Measurements from ENCODE around the gene DUSP16.
"Not testable (repeated sequence)": the region's sequence is repeated elsewhere in the genome, so short reads cannot be mapped to it uniquely, and the experiment has no call there.

The DUSP16 gene

GRCh38 chr12:12527820-12528296, 34.8 kb downstream of the DUSP16 start:
- Histone ChIP-seq H3K27me3 (replicated peaks; ENCODE audit: insufficient read depth, low read length) (no peaks in the 10 kb centered on the region), H4K20me1 (ENCODE audit: insufficient read depth, low read length) (no peaks in the 10 kb centered on the region), H3K9ac (ENCODE audit: low read length) (no peak overlapping the region), H3K9me2 (replicated peaks; ENCODE audit: insufficient read depth, low read length) (no peaks in the 10 kb centered on the region), H3F3A (ENCODE audit: insufficient read depth, low read length) (no peaks in the 10 kb centered on the region), H2AFZ (ENCODE audit: low read length) (no peak overlapping the region), H3K79me2 (ENCODE audit: low read length) (no peaks in the 10 kb centered on the region), H3K36me3 (replicated peaks; ENCODE audit: insufficient read depth, low read length) (no peaks in the 10 kb centered on the region), H3K4me1 (ENCODE audit: low read length) (no peaks in the 10 kb centered on the region), H3K4me3 (ENCODE audit: low read length) (no peak overlapping the region), H3K27ac (ENCODE audit: low read length) (no peak overlapping the region), H3K4me2 (ENCODE audit: low read depth, low read length) (no peak overlapping the region), H3K9me3 (replicated peaks; ENCODE audit: insufficient read depth, low read length) (no peaks in the 10 kb centered on the region)
- TF ChIP-seq EZH2phosphoT487 (IDR thresholded peaks at IDR 0.05; ENCODE audit: low read length), result no peak
- TF ChIP-seq CTCF (IDR thresholded peaks at IDR 0.05; ENCODE audit: low read length), result no peak
- TF ChIP-seq EZH2 (optimal IDR thresholded peaks at IDR 0.05; ENCODE audit: low read depth, low read length), result no peak
- DNase-seq, result no peak

- Histone ChIP-seq H3K79me2 (ENCODE audit: low read length) (no peaks in the 10 kb centered on the region), H3K4me1 (ENCODE audit: low read length) (no peaks in the 10 kb centered on the region)
Measured at GRCh38 chr12:12524128-12524527, 38.5 kb downstream of the DUSP16 start.

GRCh38 chr12:12523229-12523628, 39.4 kb downstream of the DUSP16 start:
- no peaks in the 10 kb centered on the region for H3K9me2 ChIP-seq (replicated peaks; ENCODE audit: insufficient read depth, low read length)
- no peaks in the 10 kb centered on the region for H3K9me3 ChIP-seq (replicated peaks; ENCODE audit: insufficient read depth, low read length)
- DNase-seq, result no peak
- H3F3A ChIP-seq (ENCODE audit: insufficient read depth, low read length), result no peaks in the 10 kb centered on the region
- H3K4me2 ChIP-seq (ENCODE audit: low read depth, low read length), result no peak overlapping the region
- no peak overlapping the region for H3K9ac ChIP-seq (ENCODE audit: low read length)
- H2AFZ ChIP-seq (ENCODE audit: low read length), result no peak overlapping the region
- no peak for TF ChIP-seq EZH2 (optimal IDR thresholded peaks at IDR 0.05; ENCODE audit: low read depth, low read length)
- no peak for TF ChIP-seq CTCF (IDR thresholded peaks at IDR 0.05; ENCODE audit: low read length)
- TF ChIP-seq EZH2phosphoT487 (IDR thresholded peaks at IDR 0.05; ENCODE audit: low read length), result no peak
- H3K4me3 ChIP-seq (ENCODE audit: low read length), result no peak overlapping the region
- H3K36me3 ChIP-seq (replicated peaks; ENCODE audit: insufficient read depth, low read length), result no peaks in the 10 kb centered on the region
- H3K27ac ChIP-seq (ENCODE audit: low read length), result no peak overlapping the region
- H4K20me1 ChIP-seq (ENCODE audit: insufficient read depth, low read length), result no peaks in the 10 kb centered on the region
- no peaks in the 10 kb centered on the region for H3K27me3 ChIP-seq (replicated peaks; ENCODE audit: insufficient read depth, low read length)
- H3K79me2 ChIP-seq (ENCODE audit: low read length), result no peaks in the 10 kb centered on the region
- H3K4me1 ChIP-seq (ENCODE audit: low read length), result no peaks in the 10 kb centered on the region

More at GRCh38 chr12:12524128-12524527, 38.5 kb downstream of the DUSP16 start:
- no peak overlapping the region for H3K4me2 ChIP-seq (ENCODE audit: low read depth, low read length)
- no peaks in the 10 kb centered on the region for H3K36me3 ChIP-seq (replicated peaks; ENCODE audit: insufficient read depth, low read length)
- H3K27me3 ChIP-seq (replicated peaks; ENCODE audit: insufficient read depth, low read length), result no peaks in the 10 kb centered on the region
- H3K9me2 ChIP-seq (replicated peaks; ENCODE audit: insufficient read depth, low read length), result no peaks in the 10 kb centered on the region
- H3K27ac ChIP-seq (ENCODE audit: low read length), result no peak overlapping the region
- H2AFZ ChIP-seq (ENCODE audit: low read length), result no peak overlapping the region
- no peak for DNase-seq
- no peak for TF ChIP-seq EZH2 (optimal IDR thresholded peaks at IDR 0.05; ENCODE audit: low read depth, low read length)
- no peak for TF ChIP-seq EZH2phosphoT487 (IDR thresholded peaks at IDR 0.05; ENCODE audit: low read length)
- TF ChIP-seq CTCF (IDR thresholded peaks at IDR 0.05; ENCODE audit: low read length), result no peak
- H3K4me3 ChIP-seq (ENCODE audit: low read length), result no peak overlapping the region
- no peaks in the 10 kb centered on the region for H3F3A ChIP-seq (ENCODE audit: insufficient read depth, low read length)
- no peaks in the 10 kb centered on the region for H4K20me1 ChIP-seq (ENCODE audit: insufficient read depth, low read length)
- no peaks in the 10 kb centered on the region for H3K9me3 ChIP-seq (replicated peaks; ENCODE audit: insufficient read depth, low read length)
- no peak overlapping the region for H3K9ac ChIP-seq (ENCODE audit: low read length)

GRCh38 chr12:12522657-12523056, 40.0 kb downstream of the DUSP16 start:
- not testable (repeated sequence) for H3K9me3 ChIP-seq (replicated peaks; ENCODE audit: insufficient read depth, low read length); H3K36me3 ChIP-seq (replicated peaks; ENCODE audit: insufficient read depth, low read length); H3K27ac ChIP-seq (ENCODE audit: low read length); H3K9me2 ChIP-seq (replicated peaks; ENCODE audit: insufficient read depth, low read length); H4K20me1 ChIP-seq (ENCODE audit: insufficient read depth, low read length); H3K4me3 ChIP-seq (ENCODE audit: low read length); H3K9ac ChIP-seq (ENCODE audit: low read length); H3K4me1 ChIP-seq (ENCODE audit: low read length); H3K79me2 ChIP-seq (ENCODE audit: low read length); H3K27me3 ChIP-seq (replicated peaks; ENCODE audit: insufficient read depth, low read length); H2AFZ ChIP-seq (ENCODE audit: low read length); DNase-seq; H3F3A ChIP-seq (ENCODE audit: insufficient read depth, low read length); H3K4me2 ChIP-seq (ENCODE audit: low read depth, low read length)

All from MM.1S (cell line).